ENCODE data around the gene LSR. TPM values are rescaled to one million over a fixed set of nuclear protein-coding genes. Genes with fewer than 3 reads are reported as not detected.

LSR gene
- total RNA-seq, 1 donor from 2014 or later: 97.1 TPM

DNA sequence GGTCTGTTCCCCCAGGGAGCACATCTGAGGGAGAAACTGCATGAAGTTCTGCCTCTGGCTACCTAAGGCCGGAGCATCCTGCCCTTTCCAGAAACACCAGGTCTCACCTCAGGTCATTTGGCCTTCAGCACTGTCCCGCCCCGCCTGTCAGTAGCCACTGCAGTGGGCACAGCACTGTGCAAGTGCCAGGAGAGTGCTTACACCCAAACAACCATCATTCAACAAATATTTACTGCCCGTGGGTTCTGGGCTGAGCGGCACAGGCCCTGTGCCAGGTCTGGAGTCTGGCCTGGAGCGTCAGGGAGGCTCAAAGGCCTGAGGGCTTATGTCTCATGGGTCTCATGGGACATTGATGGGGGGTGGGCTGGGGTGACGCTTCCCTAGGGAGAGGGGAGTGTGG lies 22.7 kb downstream of the LSR start:
- no peak overlapping the region for H3K4me3 ChIP-seq (ENCODE audit: low read depth, low read length)

DNA sequence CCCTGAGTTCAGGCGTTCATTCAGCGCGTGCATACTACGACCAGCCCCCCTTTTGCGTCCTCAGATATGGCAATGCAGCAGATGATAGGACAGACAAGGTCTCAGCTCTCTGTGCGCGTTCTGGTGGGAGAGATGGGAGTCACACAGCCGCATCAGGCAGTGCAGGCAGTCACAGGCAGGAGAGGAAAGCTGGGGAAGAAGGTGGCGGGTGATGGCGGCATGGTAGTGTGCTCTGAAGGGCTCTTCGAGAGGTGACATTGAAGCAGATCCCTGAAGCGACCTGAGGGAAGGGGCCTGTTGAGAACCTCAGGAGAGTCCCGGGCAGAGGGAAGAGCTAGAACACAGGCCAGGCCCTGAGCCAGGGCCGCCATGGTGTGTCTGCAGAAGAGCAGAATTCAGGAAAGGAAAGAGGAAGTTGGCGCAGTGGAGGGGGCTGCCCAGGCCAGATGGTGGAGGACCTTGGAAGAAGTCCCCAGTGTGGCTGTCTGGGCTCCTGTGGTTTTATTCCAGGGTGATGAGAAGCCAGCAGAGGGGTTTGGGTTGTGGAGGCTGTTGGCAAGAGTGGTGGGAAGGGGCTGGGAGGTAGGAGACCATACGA lies 23.4 kb downstream of the LSR start:
- H3K4me3 ChIP-seq (ENCODE audit: low read depth, low read length): no peak overlapping the region
- no peak for DNase-seq (ENCODE audit: low read depth)
- TF ChIP-seq, protein P1, sequence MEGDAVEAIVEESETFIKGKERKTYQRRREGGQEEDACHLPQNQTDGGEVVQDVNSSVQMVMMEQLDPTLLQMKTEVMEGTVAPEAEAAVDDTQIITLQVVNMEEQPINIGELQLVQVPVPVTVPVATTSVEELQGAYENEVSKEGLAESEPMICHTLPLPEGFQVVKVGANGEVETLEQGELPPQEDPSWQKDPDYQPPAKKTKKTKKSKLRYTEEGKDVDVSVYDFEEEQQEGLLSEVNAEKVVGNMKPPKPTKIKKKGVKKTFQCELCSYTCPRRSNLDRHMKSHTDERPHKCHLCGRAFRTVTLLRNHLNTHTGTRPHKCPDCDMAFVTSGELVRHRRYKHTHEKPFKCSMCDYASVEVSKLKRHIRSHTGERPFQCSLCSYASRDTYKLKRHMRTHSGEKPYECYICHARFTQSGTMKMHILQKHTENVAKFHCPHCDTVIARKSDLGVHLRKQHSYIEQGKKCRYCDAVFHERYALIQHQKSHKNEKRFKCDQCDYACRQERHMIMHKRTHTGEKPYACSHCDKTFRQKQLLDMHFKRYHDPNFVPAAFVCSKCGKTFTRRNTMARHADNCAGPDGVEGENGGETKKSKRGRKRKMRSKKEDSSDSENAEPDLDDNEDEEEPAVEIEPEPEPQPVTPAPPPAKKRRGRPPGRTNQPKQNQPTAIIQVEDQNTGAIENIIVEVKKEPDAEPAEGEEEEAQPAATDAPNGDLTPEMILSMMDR (conservative IDR thresholded peaks at IDR 0.05; ENCODE audit: low read depth, low read length): no peak

More for the DNA sequence above, 22.7 kb downstream of the LSR start:
- no peak for DNase-seq (ENCODE audit: low read depth)
- TF ChIP-seq, protein P1 (conservative IDR thresholded peaks at IDR 0.05; ENCODE audit: low read depth, low read length): no peak

DNA sequence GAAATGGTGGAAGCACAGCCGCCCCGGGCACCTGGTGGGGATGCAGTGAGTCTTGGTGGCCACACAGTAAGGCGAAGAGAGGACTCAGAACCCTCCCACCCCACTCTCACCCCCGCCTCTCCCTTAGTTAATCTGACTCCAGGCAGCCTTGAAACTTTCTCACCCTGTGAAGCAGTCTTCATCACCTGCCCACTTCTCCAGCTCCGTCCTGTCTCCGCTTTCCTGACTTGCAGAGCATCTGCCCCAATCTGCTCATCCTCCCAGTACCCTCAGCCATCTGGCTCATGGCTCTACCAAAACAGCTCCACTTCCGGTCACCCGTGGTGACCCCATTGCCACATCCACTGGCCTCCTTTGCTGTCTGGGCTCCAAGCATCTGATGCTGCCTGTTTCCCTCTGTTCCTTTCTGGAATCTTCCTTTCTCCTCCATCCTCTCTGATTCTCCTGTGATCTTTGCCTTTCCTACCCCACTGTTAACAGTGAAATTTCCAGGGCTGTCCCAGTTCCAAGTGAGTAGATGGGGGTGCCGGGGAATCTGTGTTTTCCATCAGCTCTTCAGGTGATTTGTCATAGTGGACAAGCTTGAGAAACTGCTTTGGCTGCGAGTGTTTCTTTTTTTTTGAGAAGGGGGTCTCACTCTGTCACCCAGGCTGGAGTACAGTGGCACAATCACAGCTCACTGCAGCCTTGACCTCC lies 24.3 kb downstream of the LSR start:
- no peak for DNase-seq (ENCODE audit: low read depth)
- TF ChIP-seq, protein P1 (conservative IDR thresholded peaks at IDR 0.05; ENCODE audit: low read depth, low read length): no peak
- no peak overlapping the region for H3K4me3 ChIP-seq (ENCODE audit: low read depth, low read length)

DNA sequence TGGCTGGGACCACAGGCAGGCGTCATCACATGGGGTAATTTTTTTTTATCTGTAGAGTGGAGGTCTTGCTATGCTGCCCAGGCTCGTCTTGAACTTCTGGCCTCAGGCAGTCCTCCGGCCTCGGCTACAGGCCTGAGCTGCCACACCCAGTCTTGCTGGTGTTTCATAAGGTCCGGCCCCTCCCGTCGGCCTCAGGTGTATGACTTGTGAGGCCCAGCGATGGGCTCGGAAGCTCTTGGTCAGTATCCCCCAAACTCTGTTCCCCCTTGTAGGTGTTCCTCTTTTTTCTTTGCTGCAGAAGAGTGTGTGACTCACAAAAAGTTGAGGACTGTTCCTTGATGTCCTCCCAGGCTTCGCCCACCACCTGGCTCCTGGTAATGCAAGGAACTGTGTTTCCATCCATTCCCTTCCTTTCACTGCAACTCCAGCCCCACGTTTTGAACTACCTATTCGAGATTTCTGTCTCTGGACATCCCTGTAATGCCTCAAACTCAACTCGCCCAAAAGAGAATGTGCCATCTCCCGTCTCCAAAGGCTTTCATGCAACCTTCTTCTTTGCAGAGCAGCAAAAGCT lies 25.0 kb downstream of the LSR start:
- TF ChIP-seq, protein P1 (conservative IDR thresholded peaks at IDR 0.05; ENCODE audit: low read depth, low read length): no peak
- H3K4me3 ChIP-seq (ENCODE audit: low read depth, low read length): no peak overlapping the region
- DNase-seq (ENCODE audit: low read depth): no peak

DNA sequence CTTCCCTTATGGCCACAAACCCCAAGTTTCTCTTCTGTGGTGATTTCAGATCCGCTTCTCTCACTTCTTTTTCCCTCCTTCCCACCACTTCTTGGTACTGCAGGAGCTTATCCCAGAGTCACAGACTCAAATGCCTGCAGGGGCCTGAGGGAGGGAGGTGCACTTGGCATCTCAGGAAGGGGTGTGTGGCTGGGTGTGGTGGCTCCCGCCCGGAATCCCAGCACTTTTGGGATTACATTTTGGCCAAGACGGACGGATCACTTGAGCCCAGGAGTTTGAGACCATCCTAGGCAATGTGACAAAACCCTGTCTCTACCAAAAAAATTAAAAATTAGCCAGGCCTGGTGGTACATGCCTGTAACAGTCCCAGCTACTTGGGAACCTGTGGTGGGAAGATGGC lies 25.5 kb downstream of the LSR start:
- TF ChIP-seq, protein P1 (conservative IDR thresholded peaks at IDR 0.05; ENCODE audit: low read depth, low read length): no peak
- DNase-seq (ENCODE audit: low read depth): no peak

DNA sequence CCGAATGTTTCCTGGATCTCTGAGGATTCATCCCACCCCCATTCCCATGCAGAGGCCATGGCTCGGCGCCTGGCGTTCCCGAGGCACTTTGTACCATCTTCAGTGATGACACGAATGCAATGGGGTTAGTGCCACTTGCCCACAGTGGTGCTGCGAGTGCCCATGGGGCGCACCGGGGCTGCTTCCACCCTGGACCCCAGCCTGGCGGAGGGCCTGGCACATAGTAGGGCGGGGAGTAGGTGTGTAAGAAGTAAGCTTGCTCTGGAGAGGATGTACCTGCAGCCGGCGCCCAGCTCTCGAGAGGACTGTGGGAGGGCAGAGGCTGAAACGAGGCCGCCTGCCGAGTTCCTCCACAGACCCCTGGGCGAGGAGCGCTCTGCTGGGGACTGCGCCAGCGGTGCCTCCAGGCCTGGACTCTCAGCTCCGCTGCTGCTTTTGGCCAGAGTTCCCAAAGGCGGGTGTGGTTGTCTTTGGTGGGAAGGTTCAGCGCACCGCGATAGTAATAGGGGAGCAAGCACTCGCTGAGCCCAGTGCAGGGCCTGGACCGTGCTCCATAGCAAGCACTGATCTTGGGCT lies 28.0 kb downstream of the LSR start:
- TF ChIP-seq, protein P1 (conservative IDR thresholded peaks at IDR 0.05; ENCODE audit: low read depth, low read length): no peak
- no peak for DNase-seq (ENCODE audit: low read depth)
- H3K4me3 ChIP-seq (ENCODE audit: low read depth, low read length): no peak overlapping the region

More for the DNA sequence above, 25.5 kb downstream of the LSR start:
- no peak overlapping the region for H3K4me3 ChIP-seq (ENCODE audit: low read depth, low read length)

Data from epithelial cell of proximal tubule (primary cell).